Neural cell (in vitro differentiated cells): ENCODE data around the gene LPIN2. TPM values are rescaled to one million over a fixed set of nuclear protein-coding genes. Genes with fewer than 3 reads are reported as not detected.

ENCODE experiments used
- H2AFZ ChIP-seq: fragments of 200-600, 300-800 bp; sonication (generic), shearing (Covaris generic); 2 replicates; pipeline ENCODE4 v1.6.0; 2014; ENCODE audit warnings: low read depth, mild to moderate bottlenecking, antibody characterized with exemption, low read length, moderate library complexity
- H3F3A ChIP-seq: fragments of 200-600 bp; shearing (Covaris generic); 2 replicates; pipeline ENCODE4 v1.6.1; 2016; ENCODE audit warnings: mild to moderate bottlenecking, moderate library complexity, mixed read lengths, antibody characterized with exemption, low read length; ENCODE audit not compliant: insufficient read depth, poor library complexity, severe bottlenecking
- H3K27ac ChIP-seq: fragments of 200-600, 300-800 bp; sonication (generic), shearing (Covaris generic); 2 replicates; pipeline ENCODE4 v1.5.1; 2014; ENCODE audit warnings: mild to moderate bottlenecking, low read length, moderate library complexity
- H3K27me3 ChIP-seq: fragments of 300-800, 200-600 bp; sonication (generic), shearing (Covaris generic); 2 replicates; pipeline ENCODE4 v1.6.0; 2014; ENCODE audit warnings: mild to moderate bottlenecking, low read depth, low read length, moderate library complexity; ENCODE audit not compliant: insufficient read depth
- H3K36me3 ChIP-seq: fragments of 300-800, 200-600 bp; sonication (generic), shearing (Covaris generic); 2 replicates; pipeline ENCODE4 v1.5.1; 2014; ENCODE audit warnings: mild to moderate bottlenecking, antibody characterized with exemption, low read length, moderate library complexity; ENCODE audit not compliant: insufficient read depth
- H3K4me2 ChIP-seq: fragments of 300-800, 200-600 bp; sonication (generic), shearing (Covaris generic); 2 replicates; pipeline ENCODE4 v1.6.0; 2014; ENCODE audit warnings: mild to moderate bottlenecking, low read length
- H3K4me3 ChIP-seq: fragments of 300-800, 200-600 bp; sonication (generic), shearing (Covaris generic); 2 replicates; pipeline ENCODE4 v1.5.1; 2014; ENCODE audit warnings: mild to moderate bottlenecking, low read length, moderate library complexity
- H3K79me2 ChIP-seq: fragments of 200-600 bp; shearing (Covaris generic); replicated peaks from 2 replicates; pipeline ENCODE4 v1.6.0; 2014; ENCODE audit warnings: mild to moderate bottlenecking, low read length, moderate library complexity; ENCODE audit not compliant: insufficient read depth
- H3K9ac ChIP-seq: fragments of 300-800, 200-600 bp; sonication (generic), shearing (Covaris generic); 2 replicates; pipeline ENCODE4 v1.6.1; 2016; ENCODE audit warnings: mild to moderate bottlenecking, low read length, mixed read lengths
- H3K9me2 ChIP-seq: fragments of 200-600 bp; shearing (Covaris generic); 2 replicates; pipeline ENCODE4 v1.6.1; 2016; ENCODE audit warnings: mild to moderate bottlenecking, low read length, mixed read lengths; ENCODE audit not compliant: insufficient read depth
- H3K9me3 ChIP-seq: fragments of 200-600, 300-800 bp; sonication (generic), shearing (Covaris generic); 2 replicates; pipeline ENCODE4 v1.6.1; 2016; ENCODE audit warnings: mild to moderate bottlenecking, mixed run types, low read length, moderate library complexity, mixed read lengths
- H4K20me1 ChIP-seq: fragments of 200-600 bp; shearing (Covaris generic); 2 replicates; pipeline ENCODE4 v1.6.1; 2016; ENCODE audit warnings: mild to moderate bottlenecking, mixed run types; ENCODE audit not compliant: insufficient read depth
- CTCF ChIP-seq: fragments of 450-650 bp; IDR thresholded peaks from 2 replicates; pipeline ENCODE4 v1.5.1; 2014; ENCODE audit warnings: antibody characterized with exemption, mild to moderate bottlenecking, moderate library complexity; ENCODE audit not compliant: poor library complexity, severe bottlenecking
- EP300 ChIP-seq: fragments of 450-650 bp; conservative IDR thresholded peaks from 2 replicates; pipeline ENCODE4 v1.6.1; 2014; ENCODE audit warnings: antibody characterized with exemption, mild to moderate bottlenecking, moderate library complexity; ENCODE audit not compliant: poor library complexity, severe bottlenecking
- EZH2 ChIP-seq: fragments of 200-600, 300-800 bp; shearing (Covaris generic), sonication (generic); IDR thresholded peaks from 2 replicates; pipeline ENCODE4 v1.6.1; 2014; ENCODE audit warnings: antibody characterized with exemption, low read length, borderline replicate concordance, mild to moderate bottlenecking; ENCODE audit not compliant: insufficient read depth, poor library complexity, severe bottlenecking
- MXI1 ChIP-seq: fragments of 450-650 bp; conservative IDR thresholded peaks from 2 replicates; pipeline ENCODE4 v1.6.1; 2014; ENCODE audit warnings: antibody characterized with exemption, mild to moderate bottlenecking; ENCODE audit not compliant: poor library complexity, severe bottlenecking
- POLR2AphosphoS5 ChIP-seq: IDR thresholded peaks from 2 replicates; pipeline ENCODE4 v1.6.1; 2012
- RAD21 ChIP-seq: fragments of 450-650 bp; conservative IDR thresholded peaks from 2 replicates; pipeline ENCODE4 v1.6.1; 2014; ENCODE audit warnings: antibody characterized with exemption, mild to moderate bottlenecking, moderate library complexity
- REST ChIP-seq: IDR thresholded peaks from 2 replicates; pipeline ENCODE4 v1.6.1; 2012; ENCODE audit warnings: borderline replicate concordance
- SMC3 ChIP-seq: fragments of 450-650 bp; conservative IDR thresholded peaks from 2 replicates; pipeline ENCODE4 v1.6.1; 2014; ENCODE audit warnings: antibody characterized with exemption, mild to moderate bottlenecking, moderate library complexity; ENCODE audit not compliant: poor library complexity
- TAF1 ChIP-seq: IDR thresholded peaks from 2 replicates; pipeline ENCODE4 v1.6.1; 2012; ENCODE audit warnings: low read depth
- polyA plus RNA-seq: library from polyadenylated mRNA; depleted of rRNA; stranded (reverse); fragments of >200 nt; gene quantifications from 2 replicates; pipeline ENCODE4 v1.2.3, GENCODE V29; 2014

Gene LPIN2
- polyA plus RNA-seq, 1 donor from 2014 or later: 14.4 TPM

GRCh38 chr18:2994020-2994589, 18.8 kb downstream of the LPIN2 start:
- no peaks in the 10 kb centered on the region for H3K36me3 ChIP-seq
- no peaks in the 10 kb centered on the region for H3K9me3 ChIP-seq
- H3K4me2 ChIP-seq: no peak overlapping the region
- H4K20me1 ChIP-seq: no peaks in the 10 kb centered on the region
- H3K79me2 ChIP-seq: peaks cover 4% of the 10 kb centered on the region
- H3F3A ChIP-seq: no peaks in the 10 kb centered on the region
- H3K27ac ChIP-seq: no peak overlapping the region
- no peaks in the 10 kb centered on the region for H3K9me2 ChIP-seq
- no peak overlapping the region for H3K9ac ChIP-seq
- H3K27me3 ChIP-seq: no peaks in the 10 kb centered on the region
- H3K4me3 ChIP-seq: no peak overlapping the region
- no peak overlapping the region for H2AFZ ChIP-seq
- no peak for TF ChIP-seq EP300
- no peak for TF ChIP-seq MXI1
- no peak for TF ChIP-seq TAF1
- TF ChIP-seq CTCF: no peak
- TF ChIP-seq EZH2: no peak
- TF ChIP-seq REST: no peak
- no peak for TF ChIP-seq SMC3
- TF ChIP-seq POLR2AphosphoS5: no peak
- no peak for TF ChIP-seq RAD21

GRCh38 chr18:2992995-2993877, 19.7 kb downstream of the LPIN2 start:
- no peak for TF ChIP-seq CTCF
- no peak for TF ChIP-seq EZH2
- no peak for TF ChIP-seq MXI1
- TF ChIP-seq TAF1: no peak
- TF ChIP-seq REST: no peak
- TF ChIP-seq POLR2AphosphoS5: no peak
- TF ChIP-seq RAD21: no peak
- TF ChIP-seq EP300: no peak
- no peak for TF ChIP-seq SMC3
- no peaks in the 10 kb centered on the region for H4K20me1 ChIP-seq
- H2AFZ ChIP-seq: no peak overlapping the region
- no peak overlapping the region for H3K27ac ChIP-seq
- no peaks in the 10 kb centered on the region for H3F3A ChIP-seq
- no peaks in the 10 kb centered on the region for H3K9me3 ChIP-seq
- no peak overlapping the region for H3K4me3 ChIP-seq
- peaks cover 4% of the 10 kb centered on the region for H3K79me2 ChIP-seq
- H3K36me3 ChIP-seq: no peaks in the 10 kb centered on the region
- H3K9me2 ChIP-seq: no peaks in the 10 kb centered on the region
- no peaks in the 10 kb centered on the region for H3K27me3 ChIP-seq
- no peak overlapping the region for H3K9ac ChIP-seq
- H3K4me2 ChIP-seq: no peak overlapping the region
